Natural killer cell (primary cell): ENCODE measurements around the gene PRSS23. TPM values are rescaled to one million over a fixed set of nuclear protein-coding genes. Genes with fewer than 3 reads are reported as not detected.
A peak's percentile ranks its signal among the peaks of the same experiment; 100 is the strongest.

ENCODE experiments used
- ATAC-seq, 3 donors: fragments of 150-1000 bp in 2 of 3; fragments of 200-7000 bp in 1 of 3; cut with Tn5 transposase; 1 replicate in 1 of 3; 2 replicates in 2 of 3; pipeline ENCODE4 v1.10.0; 2021; ENCODE audit warnings: mild to moderate bottlenecking in 2 of 3, moderate library complexity in 2 of 3
- DNase-seq, 2 donors: peaks; one replicate each; pipeline versions ENCODE4 v3.0.0 to v3.0.0-alpha.2; 2013 to 2021; ENCODE audit warnings: mixed read lengths in 1 of 2
- H3K27ac ChIP-seq: one replicate; pipeline ENCODE4 v1.5.1; 2013; ENCODE audit warnings: mild to moderate bottlenecking, low read length
- H3K27me3 ChIP-seq: one replicate; pipeline ENCODE4 v1.6.1; 2013; ENCODE audit warnings: low read length; ENCODE audit not compliant: control insufficient read depth, insufficient read depth
- H3K36me3 ChIP-seq: one replicate; pipeline ENCODE4 v1.6.1; 2013; ENCODE audit warnings: low read length; ENCODE audit not compliant: control insufficient read depth, insufficient read depth
- H3K4me1 ChIP-seq: one replicate; pipeline ENCODE4 v1.6.1; 2013; ENCODE audit warnings: low read length; ENCODE audit not compliant: control insufficient read depth, insufficient read depth
- H3K4me3 ChIP-seq: one replicate; pipeline ENCODE4 v1.5.1; 2013; ENCODE audit warnings: low read length
- H3K9me3 ChIP-seq: one replicate; pipeline ENCODE4 v1.6.1; 2013; ENCODE audit warnings: low read length; ENCODE audit not compliant: control insufficient read depth, insufficient read depth
- H3K27ac Mint-ChIP-seq, 2 donors: one replicate each; pipeline ENCODE4 v1.8.0; 2022; ENCODE audit warnings: mild to moderate bottlenecking in 2 of 2, mixed read lengths in 2 of 2, moderate library complexity in 1 of 2
- H3K27me3 Mint-ChIP-seq, 2 donors: one replicate each; pipeline ENCODE4 v1.8.0; 2022; ENCODE audit warnings: low read depth in 2 of 2, mixed read lengths in 2 of 2
- H3K36me3 Mint-ChIP-seq: one replicate; pipeline ENCODE4 v1.8.0; 2022; ENCODE audit warnings: mixed read lengths
- H3K4me1 Mint-ChIP-seq, 2 donors: one replicate each; pipeline ENCODE4 v1.8.0; 2022; ENCODE audit warnings: mixed read lengths in 2 of 2
- H3K4me3 Mint-ChIP-seq: one replicate; pipeline ENCODE4 v1.8.0; 2022; ENCODE audit warnings: mild to moderate bottlenecking, moderate library complexity, mixed read lengths
- H3K9me3 Mint-ChIP-seq, 2 donors: one replicate each; pipeline ENCODE4 v1.8.0; 2022; ENCODE audit warnings: mixed read lengths in 2 of 2
- WGBS: methylation state at CpG from one replicate; pipeline ENCODE4 v1.1.7; 2013; ENCODE audit warnings: missing lambda C conversion rate; ENCODE audit not compliant: insufficient coverage; 5-methylcytosine and 5-hydroxymethylcytosine counted together
- intact Hi-C: fragments of 100-400 bp; cut with micrococcal nuclease; formaldehyde crosslinking; loops from one replicate; pipeline ENCODE4 v1.14.2; 2022
- total RNA-seq, 4 donors: library from RNA; stranded (reverse); fragments of 120-200 nt in 1 of 4; gene quantifications; one replicate each; pipeline versions ENCODE4 v1.2.3 to v1.2.4, GENCODE V29; 2013 to 2022
- TF ChIP-seq, protein P1 (sequence below): fragments of 200-600 bp; IDR thresholded peaks from one replicate; pipeline ENCODE4 v1.8.0; 2022; ENCODE audit warnings: antibody characterized with exemption

PRSS23 gene
- total RNA-seq, 3 donors from 2014 or later (not counting 1 experiment from before 2014, with no cell fraction given) = 79.3 to 96.5 (median 84.3) TPM

DNA sequence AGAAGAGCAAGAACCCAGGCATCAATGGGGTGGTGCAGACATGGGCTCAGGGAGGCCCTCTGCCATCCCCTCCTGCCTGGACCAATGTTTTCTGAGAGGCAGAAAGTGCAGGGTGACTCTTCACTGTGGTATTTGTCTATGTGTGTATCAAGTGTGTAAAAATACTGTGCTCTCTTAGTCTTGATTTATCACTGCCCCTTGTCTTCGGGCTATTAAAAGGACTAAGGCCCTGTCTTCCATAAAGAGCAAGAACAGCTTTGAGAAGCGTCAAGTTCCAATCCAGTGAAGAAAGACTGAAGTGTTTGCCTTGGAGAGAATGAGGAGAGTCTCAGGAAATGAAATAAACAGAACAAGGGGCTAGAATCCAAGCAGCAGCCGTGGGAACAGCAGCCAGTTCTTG is 14.4 kb downstream of the PRSS23 start:
- Mint-ChIP-seq H3K36me3 (peaks cover 6% of the 10 kb centered on the region), H3K9me3 (no peaks in the 10 kb centered on the region), H3K4me3 (no peak overlapping the region), H3K27ac (peak overlapping the region in 1 of 2 donors; percentile 72), H3K4me1 (peaks cover 55 to 58% of the 10 kb centered on the region in 2 donors), H3K27me3 (no peaks in the 10 kb centered on the region)
- Histone ChIP-seq H3K4me1 (no peaks in the 10 kb centered on the region), H3K27me3 (no peaks in the 10 kb centered on the region), H3K4me3 (no peak overlapping the region), H3K27ac (no peak overlapping the region), H3K36me3 (no peaks in the 10 kb centered on the region), H3K9me3 (no peaks in the 10 kb centered on the region)
- ATAC-seq = no peak
- intact Hi-C loops = no loop called here
- WGBS = 82% methylated on average over 3 of the region's 3 CpGs
- no peak for DNase-seq
- TF ChIP-seq, protein P1, sequence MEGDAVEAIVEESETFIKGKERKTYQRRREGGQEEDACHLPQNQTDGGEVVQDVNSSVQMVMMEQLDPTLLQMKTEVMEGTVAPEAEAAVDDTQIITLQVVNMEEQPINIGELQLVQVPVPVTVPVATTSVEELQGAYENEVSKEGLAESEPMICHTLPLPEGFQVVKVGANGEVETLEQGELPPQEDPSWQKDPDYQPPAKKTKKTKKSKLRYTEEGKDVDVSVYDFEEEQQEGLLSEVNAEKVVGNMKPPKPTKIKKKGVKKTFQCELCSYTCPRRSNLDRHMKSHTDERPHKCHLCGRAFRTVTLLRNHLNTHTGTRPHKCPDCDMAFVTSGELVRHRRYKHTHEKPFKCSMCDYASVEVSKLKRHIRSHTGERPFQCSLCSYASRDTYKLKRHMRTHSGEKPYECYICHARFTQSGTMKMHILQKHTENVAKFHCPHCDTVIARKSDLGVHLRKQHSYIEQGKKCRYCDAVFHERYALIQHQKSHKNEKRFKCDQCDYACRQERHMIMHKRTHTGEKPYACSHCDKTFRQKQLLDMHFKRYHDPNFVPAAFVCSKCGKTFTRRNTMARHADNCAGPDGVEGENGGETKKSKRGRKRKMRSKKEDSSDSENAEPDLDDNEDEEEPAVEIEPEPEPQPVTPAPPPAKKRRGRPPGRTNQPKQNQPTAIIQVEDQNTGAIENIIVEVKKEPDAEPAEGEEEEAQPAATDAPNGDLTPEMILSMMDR = no peak

DNA sequence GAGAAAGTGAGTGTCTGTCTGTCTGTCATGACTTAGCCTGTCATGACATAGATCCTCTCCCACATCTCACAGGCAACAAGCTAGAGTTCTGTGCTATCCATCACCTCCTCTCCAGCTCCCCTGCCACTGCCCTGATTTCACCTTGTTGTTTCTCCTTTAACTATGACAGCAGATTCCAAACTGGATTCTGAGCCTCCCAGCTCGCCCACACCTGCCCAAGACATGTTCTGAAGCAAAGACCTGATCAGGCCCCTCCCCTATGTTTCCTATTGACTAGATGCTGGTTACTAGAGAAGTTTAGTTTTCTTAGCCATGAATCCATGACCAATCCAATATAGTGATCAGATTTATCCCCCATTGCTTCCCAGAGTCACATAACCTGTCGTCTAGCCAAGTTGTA is 15.4 kb downstream of the PRSS23 start:
- H3K27ac Mint-ChIP-seq = peak overlapping the region in 1 of 2 donors; percentile 72
- ATAC-seq = no peak
- no peaks in the 10 kb centered on the region for H3K36me3 Mint-ChIP-seq

DNA sequence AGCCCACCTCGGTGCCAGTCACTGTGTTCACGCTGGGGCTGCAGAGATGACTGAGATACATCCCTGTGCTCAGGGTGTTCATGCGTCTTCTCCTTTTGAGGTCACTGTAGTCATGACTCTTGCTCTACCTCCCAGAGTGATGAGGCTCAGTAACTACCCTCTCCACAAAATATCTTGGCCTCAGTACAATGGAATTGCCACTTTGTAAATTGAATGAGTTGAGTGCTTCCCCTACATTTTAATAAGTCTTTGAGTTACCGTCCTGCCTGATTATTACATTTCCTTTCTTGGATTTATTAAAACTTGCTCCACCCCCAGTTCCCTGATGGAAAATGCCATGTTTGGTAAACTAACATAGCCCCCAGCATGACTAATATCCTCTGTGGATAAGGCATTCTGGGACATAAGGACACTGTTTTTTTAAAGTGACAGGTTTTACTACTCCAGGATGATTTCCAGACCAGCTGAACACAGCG is 15.9 kb downstream of the PRSS23 start:
- Mint-ChIP-seq H3K36me3 (no peaks in the 10 kb centered on the region), H3K27ac (peak overlapping the region; percentile 24 to 72), H3K27me3 (no peaks in the 10 kb centered on the region), H3K4me3 (no peak overlapping the region), H3K9me3 (no peaks in the 10 kb centered on the region), H3K4me1 (peaks cover 44 to 47% of the 10 kb centered on the region in 2 donors)
- DNase-seq (no peak), ATAC-seq (no peak)
- no peaks in the 10 kb centered on the region for H3K27me3 ChIP-seq
- H3K36me3 ChIP-seq = no peaks in the 10 kb centered on the region
- TF ChIP-seq, protein P1 = no peak
- 91% methylated on average over 4 of the region's 5 CpGs for WGBS
- no peaks in the 10 kb centered on the region for H3K4me1 ChIP-seq
- no peak overlapping the region for H3K27ac ChIP-seq
- H3K4me3 ChIP-seq = no peak overlapping the region
- intact Hi-C loops = no loop called here
- no peaks in the 10 kb centered on the region for H3K9me3 ChIP-seq

More for the DNA sequence above, 15.4 kb downstream of the PRSS23 start:
- TF ChIP-seq, protein P1 = no peak
- no peaks in the 10 kb centered on the region for H3K27me3 Mint-ChIP-seq
- DNase-seq = no peak
- no peaks in the 10 kb centered on the region for H3K9me3 ChIP-seq
- intact Hi-C loops = no loop called here
- no peak overlapping the region for H3K4me3 Mint-ChIP-seq
- H3K4me1 ChIP-seq = no peaks in the 10 kb centered on the region
- H3K27ac ChIP-seq = no peak overlapping the region
- 87% methylated on average over 2 of the region's 2 CpGs for WGBS
- no peak overlapping the region for H3K4me3 ChIP-seq
- H3K9me3 Mint-ChIP-seq = no peaks in the 10 kb centered on the region
- no peaks in the 10 kb centered on the region for H3K36me3 ChIP-seq
- H3K4me1 Mint-ChIP-seq = peaks cover 49 to 52% of the 10 kb centered on the region in 2 donors
- H3K27me3 ChIP-seq = no peaks in the 10 kb centered on the region
